Loucy (cell line): ENCODE data around the gene GRB7.

Experiments
- H2AFZ ChIP-seq: fragments of 200-600 bp; sonication (generic); 2 replicates; pipeline ENCODE4 v1.6.0; 2016; ENCODE audit warnings: antibody characterized with exemption, mild to moderate bottlenecking, low read length, moderate library complexity
- H3F3A ChIP-seq: fragments of 200-600 bp; 2 replicates; pipeline ENCODE4 v1.6.0; 2016; ENCODE audit warnings: antibody characterized with exemption, low read depth, mild to moderate bottlenecking
- H3K27me3 ChIP-seq: fragments of 200-600 bp; sonication (generic); 2 replicates; pipeline ENCODE4 v1.6.1; 2014; ENCODE audit warnings: low read length, mild to moderate bottlenecking; ENCODE audit not compliant: insufficient read depth, poor library complexity, severe bottlenecking
- H3K36me3 ChIP-seq: fragments of 200-600 bp; sonication (generic); 2 replicates; pipeline ENCODE4 v1.6.1; 2016; ENCODE audit warnings: low read length; ENCODE audit not compliant: insufficient read depth
- H3K4me1 ChIP-seq: fragments of 200-600 bp; sonication (generic); 2 replicates; pipeline ENCODE4 v1.5.1; 2014; ENCODE audit warnings: low read length, mild to moderate bottlenecking; ENCODE audit not compliant: insufficient read depth, poor library complexity, severe bottlenecking
- H3K4me2 ChIP-seq: fragments of 200-600 bp; sonication (generic); 2 replicates; pipeline ENCODE4 v1.6.0; 2014; ENCODE audit warnings: antibody characterized with exemption, low read length, low read depth, mild to moderate bottlenecking; ENCODE audit not compliant: poor library complexity, severe bottlenecking
- H3K4me3 ChIP-seq: fragments of 200-600 bp; sonication (generic); 2 replicates; pipeline ENCODE4 v1.5.1; 2014; ENCODE audit warnings: low read length, mild to moderate bottlenecking, mixed read lengths; ENCODE audit not compliant: poor library complexity, severe bottlenecking
- H3K79me2 ChIP-seq: fragments of 200-600 bp; sonication (generic); 2 replicates; pipeline ENCODE4 v1.6.1; 2014; ENCODE audit warnings: low read length; ENCODE audit not compliant: insufficient read depth
- H3K9ac ChIP-seq: fragments of 200-600 bp; sonication (generic); 2 replicates; pipeline ENCODE4 v1.6.0; 2014; ENCODE audit warnings: mild to moderate bottlenecking, low read depth, low read length, moderate library complexity; ENCODE audit not compliant: poor library complexity, severe bottlenecking
- H3K9me2 ChIP-seq: fragments of 200-600 bp; sonication (generic); replicated peaks from 2 replicates; pipeline ENCODE4 v1.6.1; 2016; ENCODE audit warnings: low read depth, low read length, mixed read lengths
- H3K9me3 ChIP-seq: fragments of 200-600 bp; sonication (generic); 2 replicates; pipeline ENCODE4 v1.6.1; 2014; ENCODE audit warnings: mild to moderate bottlenecking, antibody characterized with exemption, low read length, low read depth; ENCODE audit not compliant: insufficient read depth
- H4K20me1 ChIP-seq: fragments of 200-600 bp; sonication (generic); 2 replicates; pipeline ENCODE4 v1.6.0; 2014; ENCODE audit warnings: antibody characterized with exemption, low read length, mild to moderate bottlenecking; ENCODE audit not compliant: insufficient read depth, poor library complexity, severe bottlenecking
- CTCF ChIP-seq: fragments of 200-600 bp; sonication (generic); conservative IDR thresholded peaks from 2 replicates; pipeline ENCODE4 v1.5.1; 2014; ENCODE audit warnings: mild to moderate bottlenecking, antibody characterized with exemption, low read length
- EZH2phosphoT487 ChIP-seq: fragments of 200-600 bp; IDR thresholded peaks from 2 replicates; pipeline ENCODE4 v1.6.1; 2018; ENCODE audit warnings: antibody characterized with exemption, mild to moderate bottlenecking, moderate library complexity, borderline replicate concordance

GRB7 gene

GRCh38 chr17:39740357-39741111, 2.8 kb downstream of the GRB7 start:
- TF ChIP-seq CTCF (no peak), EZH2phosphoT487 (no peak)
- no peaks in the 10 kb centered on the region for H3K79me2 ChIP-seq
- no peaks in the 10 kb centered on the region for H3K36me3 ChIP-seq
- H3K4me3 ChIP-seq: no peak overlapping the region
- no peaks in the 10 kb centered on the region for H4K20me1 ChIP-seq
- H3K4me2 ChIP-seq: no peak overlapping the region
- H3K9me3 ChIP-seq: no peaks in the 10 kb centered on the region
- H2AFZ ChIP-seq: no peak overlapping the region
- H3F3A ChIP-seq: no peaks in the 10 kb centered on the region
- H3K9ac ChIP-seq: no peak overlapping the region
- H3K27me3 ChIP-seq: no peaks in the 10 kb centered on the region
- no peaks in the 10 kb centered on the region for H3K9me2 ChIP-seq
- H3K4me1 ChIP-seq: no peaks in the 10 kb centered on the region

DNA sequence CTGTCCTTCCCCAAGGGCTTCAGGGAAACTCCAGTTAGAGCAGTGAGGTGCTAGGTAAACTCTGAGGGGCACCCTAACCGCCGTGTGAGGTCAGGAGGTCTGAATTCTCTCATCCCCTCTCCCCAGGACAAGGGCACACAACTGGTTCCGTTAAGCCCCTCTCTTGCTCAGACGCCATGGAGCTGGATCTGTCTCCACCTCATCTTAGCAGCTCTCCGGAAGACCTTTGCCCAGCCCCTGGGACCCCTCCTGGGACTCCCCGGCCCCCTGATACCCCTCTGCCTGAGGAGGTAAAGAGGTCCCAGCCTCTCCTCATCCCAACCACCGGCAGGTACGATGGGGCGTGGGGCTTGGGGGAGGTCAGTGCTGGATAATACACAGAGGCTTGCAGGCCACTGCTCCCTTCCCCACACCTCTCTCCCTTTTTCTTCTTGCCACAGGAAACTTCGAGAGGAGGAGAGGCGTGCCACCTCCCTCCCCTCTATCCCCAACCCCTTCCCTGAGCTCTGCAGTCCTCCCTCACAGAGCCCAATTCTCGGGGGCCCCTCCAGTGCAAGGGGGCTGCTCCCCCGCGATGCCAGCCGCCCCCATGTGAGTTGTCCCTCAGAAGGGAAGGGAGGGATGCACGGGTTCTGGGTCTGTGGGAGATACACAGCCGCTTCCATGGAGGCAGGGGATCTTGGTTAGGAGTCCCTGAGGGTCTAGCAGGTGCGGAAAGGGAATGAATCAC, 4.6 kb downstream of the GRB7 start:
- H3K9ac ChIP-seq: no peak overlapping the region
- no peak overlapping the region for H3K4me3 ChIP-seq
- TF ChIP-seq CTCF (no peak), EZH2phosphoT487 (no peak)
- H3K27me3 ChIP-seq: no peaks in the 10 kb centered on the region
- H3F3A ChIP-seq: no peaks in the 10 kb centered on the region
- H2AFZ ChIP-seq: no peak overlapping the region
- no peaks in the 10 kb centered on the region for H3K36me3 ChIP-seq
- no peaks in the 10 kb centered on the region for H4K20me1 ChIP-seq
- H3K9me3 ChIP-seq: no peaks in the 10 kb centered on the region
- H3K4me2 ChIP-seq: no peak overlapping the region
- H3K9me2 ChIP-seq: no peaks in the 10 kb centered on the region
- no peaks in the 10 kb centered on the region for H3K79me2 ChIP-seq
- H3K4me1 ChIP-seq: no peaks in the 10 kb centered on the region

- no peak overlapping the region for H2AFZ ChIP-seq
- no peaks in the 10 kb centered on the region for H3F3A ChIP-seq
- no peaks in the 10 kb centered on the region for H4K20me1 ChIP-seq
- no peaks in the 10 kb centered on the region for H3K4me1 ChIP-seq
- H3K4me3 ChIP-seq: no peak overlapping the region
- TF ChIP-seq CTCF: no peak
- TF ChIP-seq EZH2phosphoT487: no peak
- no peak overlapping the region for H3K4me2 ChIP-seq
- H3K79me2 ChIP-seq: no peaks in the 10 kb centered on the region
- H3K9ac ChIP-seq: no peak overlapping the region
- H3K9me3 ChIP-seq: no peaks in the 10 kb centered on the region
- H3K9me2 ChIP-seq: no peaks in the 10 kb centered on the region
- no peaks in the 10 kb centered on the region for H3K36me3 ChIP-seq
- H3K27me3 ChIP-seq: no peaks in the 10 kb centered on the region
Observed at GRCh38 chr17:39742856-39743436, 5.2 kb downstream of the GRB7 start.
